GM18909 (cell line): ENCODE results near the gene ELMO3.
A peak's percentile ranks its signal among the peaks of the same experiment; 100 is the strongest.

Experiments
- ATAC-seq: cut with Tn5 transposase; IDR thresholded peaks from one replicate; pipeline ENCODE4 v1.9.1; 2021; ENCODE audit warnings: mild to moderate bottlenecking; ENCODE audit not compliant: unreplicated experiment, poor library complexity

The ELMO3 gene

DNA sequence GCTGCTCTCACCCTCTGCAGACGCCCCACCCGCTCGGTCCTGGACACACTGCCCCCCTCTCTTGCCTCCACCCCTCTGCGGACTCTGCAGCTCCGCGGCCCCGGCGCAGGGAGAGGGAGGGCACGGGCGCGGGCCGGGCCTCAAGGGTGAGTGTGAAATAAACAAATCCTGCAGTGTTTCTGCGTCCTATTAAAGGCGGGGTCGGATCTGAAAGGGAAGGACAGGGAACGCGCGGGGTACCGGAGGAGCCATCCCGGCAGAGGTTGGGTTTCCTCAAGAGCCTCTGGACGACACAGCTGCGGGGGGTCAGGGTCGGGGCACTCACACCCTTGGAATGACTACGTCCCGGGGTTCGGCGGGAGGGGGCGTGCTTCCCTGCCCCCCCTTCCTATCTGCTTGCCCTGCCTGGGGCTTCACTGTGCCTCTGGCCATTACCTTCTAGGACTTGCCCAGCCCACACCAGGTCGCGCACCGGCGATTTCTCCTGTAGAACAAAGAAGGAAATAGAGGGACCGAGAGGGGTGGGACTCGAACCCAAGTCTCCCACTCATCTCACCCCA is 34.9 kb upstream of the ELMO3 start:
- no peak for ATAC-seq

DNA sequence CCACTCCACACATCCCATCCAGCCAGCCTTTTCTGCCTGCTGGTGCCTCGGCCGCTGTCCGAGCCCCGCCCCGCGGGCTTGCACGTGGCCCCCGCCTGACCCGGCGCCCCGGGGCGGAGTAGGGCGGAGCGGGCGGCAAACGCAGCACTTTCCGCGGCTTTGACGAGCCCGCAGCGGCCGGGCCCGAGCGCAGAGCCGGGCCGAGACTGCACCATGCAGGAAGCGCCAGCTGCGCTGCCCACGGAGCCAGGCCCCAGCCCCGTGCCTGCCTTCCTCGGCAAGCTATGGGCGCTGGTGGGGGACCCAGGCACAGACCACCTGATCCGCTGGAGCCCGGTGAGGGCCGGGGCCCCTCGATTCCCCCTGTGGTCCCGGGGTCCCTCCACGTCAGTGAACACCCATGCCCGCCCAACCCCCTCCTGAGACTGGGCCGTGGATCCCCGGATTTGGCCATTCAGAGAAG is 34.3 kb upstream of the ELMO3 start, which contains the start of gene HSF4:
Gene HSF4, plus strand, starts transcription at position 147 of the 463 bp plus-strand sequence. Its CDS starts 67 bp downstream, at position 214.
- no peak for ATAC-seq

DNA sequence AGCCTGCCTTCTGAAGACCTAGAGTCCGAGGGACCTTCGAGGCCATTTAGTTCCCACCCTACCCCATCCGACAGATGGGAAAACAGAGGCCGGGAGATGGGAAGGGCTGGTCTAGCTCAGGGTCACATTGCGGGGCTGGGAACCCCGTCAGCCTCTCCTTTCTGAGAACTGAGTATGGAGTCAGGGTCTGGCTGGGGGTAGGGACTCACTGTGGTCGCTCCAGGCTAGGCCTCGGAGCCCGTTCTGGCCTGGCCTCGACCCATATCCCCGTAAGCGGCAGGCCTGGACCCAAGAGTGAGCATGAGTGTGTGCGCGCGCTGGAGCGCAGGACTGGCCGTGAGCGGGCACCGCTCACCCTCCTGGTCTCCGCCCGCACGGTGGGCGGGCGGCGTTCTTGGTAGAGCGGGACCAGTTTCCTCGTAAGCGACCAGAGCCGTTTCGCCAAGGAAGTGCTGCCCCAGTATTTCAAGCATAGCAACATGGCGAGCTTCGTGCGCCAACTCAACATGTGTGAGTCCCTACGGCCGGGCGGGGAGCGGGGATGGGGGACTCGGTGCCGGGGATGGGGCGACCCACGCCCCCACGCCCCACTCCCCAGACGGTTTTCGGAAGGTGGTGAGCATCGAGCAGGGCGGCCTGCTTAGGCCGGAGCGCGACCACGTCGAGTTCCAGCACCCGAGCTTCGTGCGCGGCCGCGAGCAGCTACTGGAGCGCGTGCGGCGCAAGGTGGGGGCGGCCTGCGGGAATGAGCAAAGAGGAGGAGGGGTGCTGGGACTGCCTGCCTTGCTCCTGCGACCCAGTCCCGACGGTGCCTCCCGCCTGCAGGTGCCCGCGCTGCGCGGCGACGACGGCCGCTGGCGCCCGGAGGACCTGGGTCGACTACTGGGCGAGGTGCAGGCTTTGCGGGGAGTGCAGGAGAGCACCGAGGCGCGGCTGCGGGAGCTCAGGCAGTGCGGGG is 33.5 kb upstream of the ELMO3 start:
- no peak for ATAC-seq

DNA sequence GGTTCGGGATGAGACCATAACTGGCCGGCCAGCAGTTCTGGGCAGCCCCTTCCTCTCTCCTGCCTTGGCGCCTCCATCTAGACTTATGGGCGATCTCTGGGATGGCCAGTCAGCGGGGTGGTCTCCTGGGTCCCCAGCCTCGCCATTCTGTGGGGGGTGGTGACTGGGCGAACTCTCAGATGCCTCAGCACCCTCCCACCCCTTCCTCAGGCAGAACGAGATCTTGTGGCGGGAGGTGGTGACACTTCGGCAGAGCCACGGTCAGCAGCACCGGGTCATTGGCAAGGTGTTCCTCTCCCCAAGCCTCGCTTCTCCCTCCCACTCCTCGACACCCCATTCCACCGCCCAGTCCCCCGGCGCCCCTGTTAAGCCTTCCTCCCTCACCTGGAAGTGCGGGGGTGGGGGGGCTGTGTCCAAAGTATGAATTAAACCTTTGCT is 32.8 kb upstream of the ELMO3 start:
- ATAC-seq: no peak

DNA sequence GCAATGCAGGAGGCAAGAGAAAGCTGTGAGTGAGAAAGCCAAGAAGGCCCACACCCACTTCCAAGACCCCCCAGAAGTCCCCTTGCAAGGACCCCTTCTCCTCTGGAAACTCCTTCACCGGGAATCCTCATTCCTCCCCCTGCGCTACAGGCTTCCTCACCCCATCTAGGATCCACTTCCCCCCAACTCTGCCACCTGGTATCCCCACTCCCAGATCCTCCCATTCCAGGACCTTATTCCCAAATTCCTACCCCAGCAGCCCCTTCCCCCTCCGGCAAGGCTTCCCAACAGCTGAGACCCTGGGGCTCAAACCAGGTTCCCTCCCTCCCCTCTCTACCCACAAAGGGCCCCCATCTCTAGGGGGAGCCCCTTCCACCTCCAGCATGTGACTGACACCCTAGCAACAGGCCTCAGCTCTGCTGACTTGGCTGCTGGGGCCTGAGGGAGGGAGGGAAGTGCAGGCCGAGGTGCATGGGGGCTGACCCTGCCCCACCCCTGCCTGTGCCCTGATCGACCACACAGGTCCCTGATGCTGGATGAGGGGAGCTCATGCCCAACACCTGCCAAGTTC is 32.2 kb upstream of the ELMO3 start:
- no peak for ATAC-seq

DNA sequence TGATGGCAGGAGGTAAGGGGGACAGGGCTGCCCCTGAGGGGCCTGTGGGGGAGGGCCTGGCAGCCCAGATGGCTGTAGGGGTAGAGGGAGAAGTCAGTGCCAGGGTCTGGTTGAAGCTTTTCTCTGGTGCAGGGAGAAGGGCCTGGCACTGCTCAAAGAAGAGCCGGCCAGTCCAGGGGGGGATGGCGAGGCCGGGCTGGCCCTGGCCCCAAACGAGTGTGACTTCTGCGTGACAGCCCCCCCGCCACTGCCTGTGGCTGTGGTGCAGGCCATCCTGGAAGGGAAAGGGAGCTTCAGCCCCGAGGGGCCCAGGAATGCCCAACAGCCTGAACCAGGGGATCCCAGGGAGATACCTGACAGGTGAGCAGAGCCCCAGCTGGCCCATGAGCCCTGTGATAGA is 31.3 kb upstream of the ELMO3 start:
- no peak for ATAC-seq

DNA sequence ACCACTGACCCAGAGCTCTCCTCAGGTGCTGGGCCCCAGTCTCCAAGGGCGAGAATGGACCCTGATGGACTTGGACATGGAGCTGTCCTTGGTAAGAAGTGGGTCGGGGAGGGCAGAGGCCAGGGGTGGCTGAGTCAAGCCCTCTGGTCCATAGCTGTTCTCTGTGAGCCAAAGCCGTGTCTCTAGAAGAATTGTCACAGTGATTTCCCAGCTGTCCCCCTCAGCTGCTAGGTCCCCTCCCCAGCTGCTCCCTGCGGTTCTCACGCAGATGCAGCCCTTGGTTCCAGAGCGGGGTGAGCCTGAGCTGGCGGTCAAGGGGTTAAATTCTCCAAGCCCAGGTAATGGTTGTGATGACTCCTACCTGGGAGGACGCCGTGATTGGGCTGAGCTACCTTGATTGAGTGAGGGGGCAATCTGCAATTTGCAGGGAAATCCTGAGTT is 29.9 kb upstream of the ELMO3 start:
- no peak for ATAC-seq

DNA sequence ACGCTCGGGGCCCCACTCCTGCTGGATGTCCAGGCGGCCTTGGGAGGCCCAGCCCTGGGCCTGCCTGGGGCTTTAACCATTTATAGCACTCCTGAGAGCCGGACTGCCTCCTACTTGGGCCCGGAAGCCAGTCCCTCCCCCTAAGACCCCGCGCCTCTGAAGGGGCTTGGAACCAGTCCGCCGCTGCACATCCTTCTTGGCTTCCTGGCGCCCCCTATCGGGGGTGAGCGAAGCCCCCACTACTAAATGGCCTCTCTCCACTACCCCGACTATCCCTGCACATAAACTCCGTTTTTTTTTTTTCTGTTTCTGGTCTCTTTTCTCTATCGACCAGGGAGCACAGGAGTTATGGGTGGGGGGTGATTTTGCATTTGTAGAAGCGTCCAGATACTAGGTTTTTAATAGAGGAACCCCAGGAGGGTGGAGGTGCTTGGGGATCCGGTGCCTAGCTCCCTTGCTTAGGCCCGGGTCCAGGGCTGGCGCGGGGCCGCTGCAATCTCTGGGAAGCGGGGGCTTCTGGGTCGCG is 29.2 kb upstream of the ELMO3 start:
- no peak for ATAC-seq

DNA sequence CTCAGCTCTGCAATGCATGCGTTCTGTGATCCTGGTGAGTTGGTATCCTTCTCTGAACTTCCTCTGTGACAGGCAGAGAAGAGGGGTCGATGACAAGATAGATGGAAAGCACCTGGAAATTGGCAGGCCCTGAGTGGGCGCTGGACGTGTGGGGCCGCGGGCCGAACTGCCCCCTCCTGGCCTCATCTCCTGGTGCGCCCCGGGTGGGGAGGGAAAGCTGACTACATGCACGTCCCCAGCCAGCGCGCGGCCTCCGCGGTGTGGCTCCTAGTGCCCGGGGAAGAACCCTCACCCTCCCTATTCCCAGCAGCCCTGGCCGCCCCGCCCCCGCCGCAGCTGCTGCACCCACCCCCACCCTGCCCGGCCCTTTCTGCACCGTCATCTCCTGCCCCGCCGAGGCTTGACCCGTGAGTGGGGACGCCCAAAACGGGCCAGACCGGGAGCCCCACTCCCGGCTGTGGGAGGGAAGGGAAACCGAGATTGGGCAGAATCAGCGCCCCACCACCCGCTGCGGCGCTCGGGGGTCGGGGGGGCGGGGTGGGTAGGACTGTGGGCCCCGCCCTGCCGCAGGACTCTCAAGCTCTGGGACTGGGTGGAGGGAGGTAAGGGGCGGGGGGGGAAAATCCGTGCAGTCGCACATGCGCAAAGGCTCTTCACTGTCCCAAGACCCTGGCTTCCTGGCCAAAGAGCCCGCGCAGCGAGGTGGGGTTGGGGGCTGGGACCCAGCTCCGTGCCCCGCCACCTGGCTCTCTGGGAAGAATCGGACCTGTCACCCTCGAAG is 28.6 kb upstream of the ELMO3 start, which contains the start of gene NOL3:
Gene NOL3, plus strand, starts transcription at position 371 of the 781 bp plus-strand sequence.
- ATAC-seq: peak; percentile 42

DNA sequence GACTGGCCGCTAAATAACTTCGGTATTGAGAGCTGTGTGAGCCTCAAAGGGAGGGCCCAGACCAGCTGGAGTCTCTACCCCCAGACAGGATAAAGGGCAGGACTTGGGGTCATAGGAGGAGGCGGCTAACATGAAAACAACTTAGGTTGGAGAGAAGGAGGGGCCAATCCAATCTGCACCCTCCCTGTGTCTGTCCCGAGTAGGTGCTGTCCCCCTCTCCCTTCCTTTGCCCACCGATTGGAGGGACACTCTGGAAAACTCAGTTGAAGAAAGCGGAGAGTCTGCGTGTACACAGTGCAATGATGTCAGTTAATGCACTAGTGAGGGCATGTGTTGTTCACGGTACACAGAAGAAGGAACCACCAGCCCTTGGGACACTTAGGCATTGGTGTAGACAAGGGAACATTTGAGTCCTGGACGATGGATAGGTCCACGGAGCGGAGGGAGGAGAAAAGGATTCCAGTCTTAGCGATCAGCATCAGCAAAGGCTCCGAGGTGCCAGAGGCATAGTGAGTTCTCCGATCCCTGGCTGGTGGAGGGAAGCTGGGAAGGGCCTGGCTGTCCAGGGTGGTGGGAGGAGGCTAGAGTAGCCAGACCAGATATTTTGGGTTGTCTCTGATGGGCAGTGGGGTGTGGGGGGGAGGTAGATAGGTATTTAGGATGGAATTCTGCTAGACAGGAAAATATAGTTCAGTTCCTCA is 27.8 kb upstream of the ELMO3 start:
- ATAC-seq: no peak

DNA sequence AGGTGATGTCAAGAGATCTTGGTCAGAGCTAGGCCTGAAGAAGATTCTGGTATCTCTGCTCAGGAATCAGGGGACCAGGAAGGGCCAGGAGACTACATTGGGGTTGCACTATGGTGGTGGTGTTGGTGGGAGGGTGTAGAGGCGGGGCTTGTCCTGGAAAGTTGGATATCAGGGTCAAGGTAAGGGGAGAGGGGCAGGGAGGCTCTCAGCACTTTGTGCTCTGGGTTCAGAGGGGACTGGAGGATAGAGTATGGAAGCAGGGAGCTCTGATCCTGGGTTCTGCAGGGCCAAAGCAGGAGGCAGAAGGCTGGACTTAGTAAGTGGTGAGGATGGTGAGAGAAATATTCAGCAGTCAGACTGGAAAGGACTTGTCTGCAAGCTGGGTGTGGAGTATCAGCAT is 25.6 kb upstream of the ELMO3 start:
- ATAC-seq: no peak

DNA sequence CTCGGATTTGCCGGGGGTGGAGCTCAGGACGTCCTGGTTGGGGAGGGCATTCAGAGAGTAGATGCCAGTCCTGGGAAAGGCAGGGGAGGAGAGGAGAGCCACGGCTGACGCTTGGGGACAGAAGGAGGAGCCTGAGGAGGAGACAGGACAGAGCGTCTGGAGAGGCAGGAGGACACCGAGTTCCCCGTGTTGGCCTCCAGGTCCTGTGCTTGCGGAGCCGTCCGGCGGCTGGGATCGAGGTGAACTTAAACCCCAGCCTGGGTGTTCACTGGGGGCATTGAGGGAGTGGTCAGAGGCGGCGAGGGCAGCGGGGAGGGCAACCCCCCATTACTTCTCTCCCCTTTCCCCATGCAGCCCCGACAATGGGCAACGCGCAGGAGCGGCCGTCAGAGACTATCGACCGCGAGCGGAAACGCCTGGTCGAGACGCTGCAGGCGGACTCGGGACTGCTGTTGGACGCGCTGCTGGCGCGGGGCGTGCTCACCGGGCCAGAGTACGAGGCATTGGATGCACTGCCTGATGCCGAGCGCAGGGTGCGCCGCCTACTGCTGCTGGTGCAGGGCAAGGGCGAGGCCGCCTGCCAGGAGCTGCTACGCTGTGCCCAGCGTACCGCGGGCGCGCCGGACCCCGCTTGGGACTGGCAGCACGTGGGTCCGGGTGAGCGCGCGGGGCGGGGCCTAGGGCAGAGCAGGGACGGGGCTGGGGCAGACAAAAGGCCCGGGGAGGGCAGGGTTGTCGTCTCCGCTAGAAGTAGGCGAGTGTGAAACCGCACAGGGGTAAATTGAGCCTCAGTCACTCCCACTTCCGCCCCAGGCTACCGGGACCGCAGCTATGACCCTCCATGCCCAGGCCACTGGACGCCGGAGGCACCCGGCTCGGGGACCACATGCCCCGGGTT is 24.9 kb upstream of the ELMO3 start:
- ATAC-seq: peak; percentile 48

DNA sequence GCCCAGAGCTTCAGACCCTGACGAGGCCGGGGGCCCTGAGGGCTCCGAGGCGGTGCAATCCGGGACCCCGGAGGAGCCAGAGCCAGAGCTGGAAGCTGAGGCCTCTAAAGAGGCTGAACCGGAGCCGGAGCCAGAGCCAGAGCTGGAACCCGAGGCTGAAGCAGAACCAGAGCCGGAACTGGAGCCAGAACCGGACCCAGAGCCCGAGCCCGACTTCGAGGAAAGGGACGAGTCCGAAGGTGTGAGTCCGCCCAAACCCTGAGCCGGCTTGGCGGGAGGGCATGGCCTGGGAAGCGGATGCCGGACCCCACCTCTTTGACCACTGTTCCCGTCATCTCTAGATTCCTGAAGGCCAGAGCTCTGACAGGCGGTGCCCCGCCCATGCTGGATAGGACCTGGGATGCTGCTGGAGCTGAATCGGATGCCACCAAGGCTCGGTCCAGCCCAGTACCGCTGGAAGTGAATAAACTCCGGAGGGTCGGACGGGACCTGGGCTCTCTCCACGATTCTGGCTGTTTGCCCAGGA is 24.2 kb upstream of the ELMO3 start:
- no peak for ATAC-seq

DNA sequence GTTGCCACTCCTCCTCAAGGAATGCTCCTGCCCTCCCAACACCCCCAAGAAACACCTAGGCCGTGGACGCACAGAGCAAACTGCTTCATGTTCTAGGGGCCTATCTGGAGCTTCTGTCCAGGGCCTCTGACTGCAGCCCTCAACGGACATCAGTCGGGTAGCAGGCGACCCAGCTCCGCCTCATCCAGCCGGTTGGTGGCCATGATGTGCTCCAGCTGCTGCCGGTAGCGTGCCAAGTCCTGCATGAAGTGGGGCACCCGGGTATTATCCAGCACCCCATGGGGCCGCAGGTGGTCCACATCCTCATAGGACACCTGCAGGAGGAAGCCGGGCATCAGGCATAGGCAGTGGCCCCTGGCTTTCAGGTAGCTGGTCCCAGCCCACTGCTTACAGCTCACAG is 22.3 kb upstream of the ELMO3 start:
- no peak for ATAC-seq

DNA sequence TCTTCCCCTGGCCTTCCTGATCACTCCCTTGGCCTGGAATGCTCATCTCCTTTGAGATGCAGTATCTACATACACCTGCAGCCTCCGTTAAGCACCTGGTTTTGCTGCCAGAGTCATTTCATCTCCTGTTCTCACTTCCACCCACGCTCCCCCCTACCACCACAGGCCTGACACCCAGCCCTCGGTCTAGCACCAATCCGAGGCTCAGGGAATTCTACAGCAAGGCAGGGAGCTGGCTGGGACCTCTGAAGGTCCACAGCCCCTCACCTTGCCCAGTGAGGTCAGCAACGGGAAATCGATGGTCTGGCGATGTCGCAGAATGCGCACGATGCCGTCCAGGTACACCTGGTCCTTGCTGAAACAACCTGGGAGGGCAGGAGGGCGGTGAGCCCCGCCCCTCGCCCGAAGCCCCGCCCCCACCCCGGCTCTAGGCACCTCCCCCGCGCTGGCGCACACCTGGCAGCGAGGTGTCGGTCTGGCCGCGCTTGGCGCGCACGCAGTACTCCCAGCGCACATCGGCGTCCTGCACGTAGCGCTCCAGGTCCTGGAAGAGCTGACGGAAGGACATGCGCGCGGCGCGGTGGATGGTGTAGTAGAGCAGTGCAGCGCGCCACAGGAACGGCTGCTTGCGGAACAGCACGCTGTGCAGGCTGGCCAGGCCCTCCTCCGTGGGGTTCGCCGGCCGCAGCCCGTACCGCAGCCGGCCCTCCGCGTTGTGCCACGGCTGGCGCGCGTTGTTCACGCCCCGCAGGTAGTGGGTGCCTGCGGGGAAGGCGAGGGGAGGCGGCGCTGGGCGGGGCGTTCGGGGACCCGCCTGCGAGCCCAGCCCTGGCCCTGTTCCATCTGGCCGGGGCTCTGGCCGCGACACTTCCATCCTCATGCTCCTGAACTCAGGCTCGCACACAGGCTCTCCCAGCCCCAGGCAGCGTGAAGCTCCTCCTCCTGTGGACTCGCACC is 20.9 kb upstream of the ELMO3 start:
- ATAC-seq: no peak

DNA sequence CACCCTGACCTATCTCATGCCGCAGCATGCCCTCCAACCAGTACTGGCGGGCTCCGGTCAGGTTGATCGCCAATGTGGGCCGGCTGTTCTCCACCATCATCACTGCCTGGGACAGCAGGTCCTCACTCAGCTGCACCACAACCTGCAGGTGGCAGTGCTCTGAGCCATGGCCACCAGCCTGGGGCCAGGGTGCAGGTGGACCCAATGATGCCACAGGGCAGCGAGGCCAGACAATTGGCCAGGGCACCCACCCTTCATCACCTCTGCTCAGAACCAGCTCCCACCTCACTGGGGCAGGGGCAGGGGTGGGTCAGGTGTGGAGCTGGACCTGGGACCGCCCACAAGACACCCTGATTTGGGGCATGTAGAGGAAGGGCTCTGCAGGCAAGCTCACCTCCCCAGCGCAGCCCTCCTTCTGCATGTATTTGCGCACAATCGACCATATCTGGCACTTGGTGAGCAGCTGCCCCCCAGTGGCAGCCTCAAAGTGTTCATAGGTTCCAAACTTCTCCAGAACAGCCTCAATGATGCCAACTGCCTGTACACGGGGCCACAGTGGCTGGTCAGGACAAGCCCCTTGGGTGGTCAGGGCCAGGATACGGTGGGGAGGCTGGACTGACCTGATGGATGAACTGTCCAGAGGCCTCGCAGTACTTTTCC is 19.4 kb upstream of the ELMO3 start:
- ATAC-seq: no peak

DNA sequence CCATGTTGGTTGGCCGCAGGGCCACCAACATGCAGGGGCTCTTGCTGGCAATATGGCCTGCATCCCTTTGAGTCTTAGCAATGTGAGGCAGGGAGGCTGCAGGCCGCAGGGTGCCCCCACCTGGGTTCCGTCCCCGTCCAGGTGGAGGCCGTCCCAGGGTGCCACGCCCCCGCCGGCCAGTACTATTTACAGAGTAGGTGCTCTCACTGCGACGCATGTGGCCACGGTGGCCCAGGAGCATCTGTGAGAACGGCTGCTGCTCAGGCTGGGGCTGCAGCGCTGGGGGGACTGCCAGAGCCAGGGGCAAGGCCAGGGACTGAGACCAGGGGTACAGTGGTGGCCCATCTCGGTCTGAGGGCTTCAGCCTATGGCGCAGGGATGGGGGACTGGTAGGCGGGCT is 18.8 kb upstream of the ELMO3 start:
- no peak for ATAC-seq
